ENCODE data around the gene FCHSD1.

DNA sequence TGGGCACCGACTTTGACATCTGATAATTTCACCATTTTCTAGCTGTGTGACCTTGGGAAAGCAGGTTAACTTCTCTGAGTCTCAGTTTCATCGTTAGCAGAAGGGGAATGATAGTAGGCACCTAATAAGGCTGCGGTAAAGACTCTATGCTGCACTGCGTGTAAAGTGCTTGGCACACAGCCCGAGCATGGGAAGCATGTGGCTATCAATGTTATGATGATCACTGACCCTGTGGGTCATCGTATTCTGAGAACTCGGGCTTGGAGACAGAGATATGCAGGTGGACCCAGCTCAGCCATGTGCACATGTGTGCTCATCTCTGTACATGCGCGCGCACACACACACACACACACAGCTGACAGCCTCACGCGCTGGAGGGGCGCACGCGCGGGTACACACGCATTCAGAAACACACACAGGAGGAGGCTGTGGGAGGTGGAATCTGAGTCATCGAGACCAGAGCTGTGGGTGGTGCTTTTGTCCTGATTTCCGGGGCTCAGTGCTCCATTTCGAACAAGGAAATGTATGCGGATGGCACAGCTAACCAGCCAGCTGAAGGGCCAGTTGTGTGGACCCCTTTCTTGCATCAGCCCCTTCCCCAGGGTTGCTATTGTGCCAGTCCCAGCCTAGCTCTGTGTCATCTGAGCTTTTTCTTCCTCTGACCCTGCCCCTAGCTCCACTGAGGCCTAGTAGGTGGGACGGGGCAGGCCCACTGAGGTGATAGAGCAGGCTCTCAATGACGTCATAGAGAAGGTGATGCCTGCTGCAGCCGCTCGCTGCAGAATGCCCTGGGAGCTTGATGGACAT is 41.9 kb upstream of the FCHSD1 start:
- TF ChIP-seq, protein P1, sequence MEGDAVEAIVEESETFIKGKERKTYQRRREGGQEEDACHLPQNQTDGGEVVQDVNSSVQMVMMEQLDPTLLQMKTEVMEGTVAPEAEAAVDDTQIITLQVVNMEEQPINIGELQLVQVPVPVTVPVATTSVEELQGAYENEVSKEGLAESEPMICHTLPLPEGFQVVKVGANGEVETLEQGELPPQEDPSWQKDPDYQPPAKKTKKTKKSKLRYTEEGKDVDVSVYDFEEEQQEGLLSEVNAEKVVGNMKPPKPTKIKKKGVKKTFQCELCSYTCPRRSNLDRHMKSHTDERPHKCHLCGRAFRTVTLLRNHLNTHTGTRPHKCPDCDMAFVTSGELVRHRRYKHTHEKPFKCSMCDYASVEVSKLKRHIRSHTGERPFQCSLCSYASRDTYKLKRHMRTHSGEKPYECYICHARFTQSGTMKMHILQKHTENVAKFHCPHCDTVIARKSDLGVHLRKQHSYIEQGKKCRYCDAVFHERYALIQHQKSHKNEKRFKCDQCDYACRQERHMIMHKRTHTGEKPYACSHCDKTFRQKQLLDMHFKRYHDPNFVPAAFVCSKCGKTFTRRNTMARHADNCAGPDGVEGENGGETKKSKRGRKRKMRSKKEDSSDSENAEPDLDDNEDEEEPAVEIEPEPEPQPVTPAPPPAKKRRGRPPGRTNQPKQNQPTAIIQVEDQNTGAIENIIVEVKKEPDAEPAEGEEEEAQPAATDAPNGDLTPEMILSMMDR (IDR thresholded peaks at IDR 0.05; ENCODE audit: low read depth, low read length, poor library complexity, severe bottlenecking), result no peak
- no peak for TF ChIP-seq EZH2phosphoT487 (IDR thresholded peaks at IDR 0.05; ENCODE audit: borderline replicate concordance, low read length)

Data from DOHH2 (cell line).